GM12801 (cell line): ENCODE measurements around the gene GRPEL1.

Experiments used
- TF ChIP-seq, protein P1 (sequence below): IDR thresholded peaks from one replicate; pipeline ENCODE4 v1.5.1; 2011; ENCODE audit warnings: control low read depth; ENCODE audit not compliant: insufficient read length; ENCODE audit errors: extremely low read depth

GRPEL1 gene

DNA sequence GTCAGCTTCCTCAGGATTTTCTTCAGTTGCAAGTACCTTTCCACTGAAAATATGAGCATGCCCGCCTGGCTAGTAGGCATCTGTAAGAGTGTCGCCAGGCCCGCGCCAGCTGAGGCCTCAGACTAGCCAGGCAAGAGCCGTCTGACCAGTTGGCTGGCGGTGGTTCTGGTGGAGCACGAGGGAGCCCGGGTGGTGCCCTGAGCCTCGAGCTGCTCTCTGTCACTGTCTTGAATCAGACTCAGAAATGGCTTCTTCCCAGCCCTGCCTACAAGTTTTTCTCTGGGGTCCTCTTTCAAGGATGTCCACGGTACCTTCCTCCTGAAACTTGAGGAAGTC is 11.9 kb downstream of the GRPEL1 start:
- TF ChIP-seq, protein P1, sequence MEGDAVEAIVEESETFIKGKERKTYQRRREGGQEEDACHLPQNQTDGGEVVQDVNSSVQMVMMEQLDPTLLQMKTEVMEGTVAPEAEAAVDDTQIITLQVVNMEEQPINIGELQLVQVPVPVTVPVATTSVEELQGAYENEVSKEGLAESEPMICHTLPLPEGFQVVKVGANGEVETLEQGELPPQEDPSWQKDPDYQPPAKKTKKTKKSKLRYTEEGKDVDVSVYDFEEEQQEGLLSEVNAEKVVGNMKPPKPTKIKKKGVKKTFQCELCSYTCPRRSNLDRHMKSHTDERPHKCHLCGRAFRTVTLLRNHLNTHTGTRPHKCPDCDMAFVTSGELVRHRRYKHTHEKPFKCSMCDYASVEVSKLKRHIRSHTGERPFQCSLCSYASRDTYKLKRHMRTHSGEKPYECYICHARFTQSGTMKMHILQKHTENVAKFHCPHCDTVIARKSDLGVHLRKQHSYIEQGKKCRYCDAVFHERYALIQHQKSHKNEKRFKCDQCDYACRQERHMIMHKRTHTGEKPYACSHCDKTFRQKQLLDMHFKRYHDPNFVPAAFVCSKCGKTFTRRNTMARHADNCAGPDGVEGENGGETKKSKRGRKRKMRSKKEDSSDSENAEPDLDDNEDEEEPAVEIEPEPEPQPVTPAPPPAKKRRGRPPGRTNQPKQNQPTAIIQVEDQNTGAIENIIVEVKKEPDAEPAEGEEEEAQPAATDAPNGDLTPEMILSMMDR: no peak

DNA sequence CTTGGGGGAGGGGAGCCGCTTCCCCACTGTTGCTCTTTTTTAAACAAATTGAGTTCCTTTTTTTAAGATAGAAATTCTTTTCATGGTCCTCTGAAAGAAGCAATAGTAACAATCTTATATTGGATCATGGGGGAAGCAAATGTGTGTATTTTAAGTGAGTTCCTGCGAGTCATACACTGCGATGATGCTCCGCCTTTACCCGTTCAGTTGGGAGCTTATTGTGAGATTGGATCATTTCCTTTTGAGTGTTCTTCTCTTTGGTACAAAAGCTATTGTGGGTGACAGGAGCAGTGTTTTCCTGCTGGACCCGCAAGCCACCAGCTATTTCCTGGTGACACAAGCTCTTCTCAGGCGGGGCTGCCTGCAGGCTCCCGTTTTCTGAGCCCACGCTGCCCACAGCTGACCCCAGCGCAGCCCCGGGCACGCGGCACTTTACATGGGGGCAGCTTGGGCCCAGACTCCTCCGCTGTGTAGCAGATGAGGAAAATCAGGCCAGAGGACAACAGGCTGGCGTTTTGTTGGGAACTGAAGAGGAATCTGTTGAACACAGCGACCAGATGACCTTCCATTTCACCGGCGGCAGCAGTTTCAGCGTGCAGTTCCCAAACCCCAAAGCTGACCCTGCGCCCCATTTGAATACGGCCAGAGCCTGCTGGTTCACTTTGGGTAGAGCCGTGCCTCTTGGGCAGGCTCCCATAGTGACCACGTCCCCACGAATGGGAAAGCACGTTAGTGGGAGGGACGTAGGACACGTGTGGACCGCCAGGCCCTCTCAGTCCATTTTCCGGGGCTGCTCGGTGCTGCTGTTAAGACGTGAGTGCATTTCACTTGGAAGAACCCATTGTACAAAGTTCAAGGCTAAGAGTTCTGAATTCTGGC is 12.5 kb downstream of the GRPEL1 start:
- TF ChIP-seq, protein P1: no peak

DNA sequence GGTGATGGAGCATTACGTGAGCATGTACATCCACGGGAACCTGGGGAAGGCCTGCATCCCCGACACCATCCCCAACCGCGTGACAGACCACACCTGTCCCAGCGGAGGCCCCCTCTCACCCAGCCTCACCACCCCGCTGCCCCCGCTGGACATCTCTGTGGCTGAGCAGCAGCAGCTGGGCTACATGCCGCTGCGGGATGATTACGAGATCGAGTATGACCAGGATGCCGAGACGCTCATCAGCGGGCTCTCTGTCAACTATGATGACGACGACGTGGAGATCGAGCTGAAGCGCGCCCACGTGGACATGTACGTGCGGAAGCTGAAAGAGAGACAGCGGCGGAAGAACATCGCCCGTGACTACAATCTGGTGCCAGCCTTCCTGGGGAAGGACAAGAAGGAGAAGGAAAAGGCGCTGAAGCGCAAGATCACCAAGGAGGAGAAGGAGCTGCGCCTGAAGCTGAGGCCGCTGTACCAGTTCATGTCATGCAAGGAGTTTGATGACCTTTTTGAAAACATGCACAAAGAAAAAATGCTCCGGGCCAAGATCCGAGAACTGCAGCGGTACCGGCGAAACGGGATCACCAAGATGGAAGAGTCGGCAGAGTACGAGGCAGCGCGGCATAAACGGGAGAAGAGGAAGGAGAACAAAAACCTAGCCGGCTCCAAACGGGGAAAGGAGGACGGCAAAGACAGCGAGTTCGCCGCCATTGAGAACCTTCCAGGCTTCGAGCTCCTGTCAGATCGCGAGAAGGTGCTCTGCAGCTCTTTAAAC is 13.6 kb downstream of the GRPEL1 start:
- TF ChIP-seq, protein P1: no peak

DNA sequence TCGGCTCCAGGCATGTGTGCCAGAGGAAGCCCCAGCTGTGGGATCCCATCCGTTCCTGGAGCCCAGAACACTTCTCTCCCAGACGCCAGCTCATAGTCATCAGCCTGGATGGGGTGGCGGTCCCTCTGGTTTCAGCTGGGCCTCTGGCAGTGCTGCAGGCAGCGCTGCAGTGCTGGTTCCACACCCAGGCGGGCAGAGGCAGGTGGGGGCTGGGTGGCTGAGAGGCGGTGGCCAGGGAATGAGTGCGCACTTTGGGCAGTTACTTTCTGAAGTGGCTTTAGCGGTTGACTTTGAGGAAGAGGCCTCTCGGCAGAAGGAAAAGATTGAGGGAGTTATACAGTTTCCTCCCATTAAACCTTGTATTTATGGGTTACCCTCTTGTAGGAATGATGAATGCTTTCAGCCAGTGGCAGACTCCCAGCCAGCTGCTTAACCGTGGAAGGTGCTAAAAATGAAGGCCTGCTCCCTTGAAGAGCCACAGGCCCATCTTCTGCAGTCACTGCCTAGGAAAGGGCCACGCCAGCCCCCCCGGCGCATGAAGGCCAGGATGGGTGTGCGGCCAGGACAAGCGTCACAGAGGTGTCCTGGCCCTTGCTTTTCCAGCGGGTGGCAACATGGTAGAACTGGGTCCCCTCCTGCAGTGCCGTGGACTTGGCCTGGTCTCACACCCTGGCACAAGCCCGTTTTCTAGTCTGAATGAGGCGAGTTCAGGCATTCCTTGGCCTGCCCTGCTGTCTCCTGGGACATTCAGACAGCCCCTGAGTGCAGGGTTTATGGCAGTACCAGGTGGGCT is 14.7 kb downstream of the GRPEL1 start:
- TF ChIP-seq, protein P1: no peak

DNA sequence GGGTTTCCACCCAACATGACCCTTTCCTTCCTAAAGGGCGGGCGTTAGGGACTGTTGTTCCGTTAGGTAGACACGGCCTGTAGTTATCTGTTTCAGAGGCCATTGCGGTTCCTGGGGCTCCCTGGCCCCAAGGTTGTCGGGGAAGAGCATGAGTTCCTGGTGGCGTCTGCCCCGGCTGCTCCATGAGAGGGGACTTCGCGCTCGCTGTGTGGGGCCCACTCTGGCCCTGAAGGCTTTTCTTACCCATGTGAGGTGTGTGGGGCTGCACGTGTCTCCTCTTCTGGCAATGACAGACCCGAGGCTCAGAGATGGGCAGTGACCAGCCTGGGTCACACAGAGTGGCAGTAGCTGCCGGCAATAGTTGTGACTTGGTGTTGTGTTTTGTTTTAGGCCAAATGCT is 15.6 kb downstream of the GRPEL1 start:
- TF ChIP-seq, protein P1: no peak

DNA sequence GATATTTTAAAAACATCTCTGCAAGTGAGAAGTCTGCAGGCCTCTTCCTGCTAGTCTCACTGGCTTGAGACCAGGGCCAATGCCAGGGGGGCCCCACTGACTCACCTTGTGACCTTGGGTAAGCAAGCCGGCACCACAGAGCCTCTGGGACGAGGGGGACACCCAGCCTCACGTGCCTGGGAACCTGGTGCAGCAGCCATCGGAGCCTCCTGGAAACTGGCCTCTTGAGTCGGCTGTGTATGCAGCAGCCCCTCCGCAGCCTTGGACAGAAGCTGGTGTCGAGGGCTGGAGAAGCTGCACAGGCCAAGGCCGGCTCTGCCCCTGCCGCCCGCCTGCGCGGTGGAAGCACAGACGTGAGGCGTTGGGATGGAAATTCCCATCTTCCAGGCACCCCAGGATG is 16.0 kb downstream of the GRPEL1 start:
- TF ChIP-seq, protein P1: no peak

DNA sequence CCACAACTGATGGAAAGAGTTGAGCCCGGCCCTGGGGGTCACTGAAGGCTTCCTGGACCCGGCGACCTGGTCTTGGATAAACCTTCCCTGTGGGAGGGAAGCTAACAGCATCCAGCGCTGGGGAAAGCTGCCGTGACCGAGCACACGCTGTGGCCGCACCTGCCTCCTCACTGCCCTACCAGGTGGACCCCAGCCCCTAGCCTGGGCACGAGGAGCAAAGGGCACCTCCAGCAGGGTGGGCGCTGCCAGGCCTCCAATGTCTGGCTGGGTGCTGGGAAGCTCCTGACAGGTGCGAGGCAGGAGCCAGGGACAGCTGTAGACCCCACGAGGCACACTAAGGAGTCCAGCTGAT is 16.7 kb downstream of the GRPEL1 start:
- TF ChIP-seq, protein P1: no peak
